GM12891 (cell line): ENCODE data around the gene MATR3.

Experiments
- PAX5 ChIP-seq: IDR thresholded peaks from 2 replicates; pipeline ENCODE4 v1.6.1; 2011; ENCODE audit warnings: low read length, moderate library complexity, mild to moderate bottlenecking; ENCODE audit not compliant: insufficient read depth, severe bottlenecking
- POLR2A ChIP-seq: IDR thresholded peaks from 2 replicates; pipeline ENCODE4 v1.6.1; 2011; ENCODE audit warnings: low read depth, low read length, control low read depth
- POU2F2 ChIP-seq: IDR thresholded peaks from 2 replicates; pipeline ENCODE4 v1.6.1; 2011; ENCODE audit warnings: low read depth, mild to moderate bottlenecking, control low read depth, low read length, moderate library complexity
- TAF1 ChIP-seq: IDR thresholded peaks from 2 replicates; pipeline ENCODE4 v1.6.1; 2011; ENCODE audit warnings: low read depth, low read length, control low read depth

- TF ChIP-seq POU2F2: no peak
- no peak for TF ChIP-seq TAF1
- TF ChIP-seq POLR2A: no peak
- TF ChIP-seq PAX5: no peak
Measured at GRCh38 chr5:139296862-139297326, 3.4 kb downstream of the MATR3 start.
